GM19043 (cell line): ENCODE data around the gene INHBB.
"Not testable (repeated sequence)": the region's sequence is repeated elsewhere in the genome, so short reads cannot be mapped to it uniquely, and the experiment has no call there.

Source experiments
- ATAC-seq: cut with Tn5 transposase; IDR thresholded peaks from one replicate; pipeline ENCODE4 v1.9.1; 2021; ENCODE audit warnings: low read depth; ENCODE audit not compliant: unreplicated experiment

INHBB gene

GRCh38 chr2:120376679-120377640 lies 31.0 kb downstream of the INHBB start:
- no peak for ATAC-seq

GRCh38 chr2:120378605-120379004 lies 32.7 kb downstream of the INHBB start:
- ATAC-seq, result no peak

- ATAC-seq, result no peak
These were observed 34.3 kb downstream of the INHBB start for GRCh38 chr2:120379916-120380893.

GRCh38 chr2:120381192-120381591 lies 35.3 kb downstream of the INHBB start:
- ATAC-seq, result no peak

GRCh38 chr2:120381661-120382060 lies 35.7 kb downstream of the INHBB start:
- no peak for ATAC-seq

- no peak for ATAC-seq
These were observed 36.7 kb downstream of the INHBB start for GRCh38 chr2:120382541-120383144.

- ATAC-seq, result no peak
These were observed 37.3 kb downstream of the INHBB start for GRCh38 chr2:120383191-120383590.

GRCh38 chr2:120383631-120384340 lies 37.9 kb downstream of the INHBB start:
- ATAC-seq, result no peak

- ATAC-seq, result no peak
These were observed 38.8 kb downstream of the INHBB start for GRCh38 chr2:120384486-120385354.

GRCh38 chr2:120385355-120386127 lies 39.6 kb downstream of the INHBB start:
- no peak for ATAC-seq

- no peak for ATAC-seq
These were observed 42.5 kb downstream of the INHBB start for GRCh38 chr2:120388222-120389035.

GRCh38 chr2:120389036-120389391 lies 43.1 kb downstream of the INHBB start:
- no peak for ATAC-seq

- ATAC-seq, result no peak
These were observed 44.6 kb downstream of the INHBB start for GRCh38 chr2:120390381-120391055.

- ATAC-seq, result not testable (repeated sequence)
These were observed 45.4 kb downstream of the INHBB start for GRCh38 chr2:120391382-120391781.

- no peak for ATAC-seq
These were observed 46.2 kb downstream of the INHBB start for GRCh38 chr2:120391911-120392665.

- no peak for ATAC-seq
These were observed 47.0 kb downstream of the INHBB start for GRCh38 chr2:120392923-120393322.
